DMS153 (cell line): ENCODE measurements around the gene CDC42BPA.
"Not testable (repeated sequence)": the region's sequence is repeated elsewhere in the genome, so short reads cannot be mapped to it uniquely, and the experiment has no call there.

Source experiments
- DNase-seq: peaks from one replicate; lab custom pipeline; 2025; lab: John Stamatoyannopoulos, UW

CDC42BPA gene

GRCh38 chr1:227192163-227192562 lies 126.1 kb downstream of the CDC42BPA start:
- DNase-seq, result no peak

DNA sequence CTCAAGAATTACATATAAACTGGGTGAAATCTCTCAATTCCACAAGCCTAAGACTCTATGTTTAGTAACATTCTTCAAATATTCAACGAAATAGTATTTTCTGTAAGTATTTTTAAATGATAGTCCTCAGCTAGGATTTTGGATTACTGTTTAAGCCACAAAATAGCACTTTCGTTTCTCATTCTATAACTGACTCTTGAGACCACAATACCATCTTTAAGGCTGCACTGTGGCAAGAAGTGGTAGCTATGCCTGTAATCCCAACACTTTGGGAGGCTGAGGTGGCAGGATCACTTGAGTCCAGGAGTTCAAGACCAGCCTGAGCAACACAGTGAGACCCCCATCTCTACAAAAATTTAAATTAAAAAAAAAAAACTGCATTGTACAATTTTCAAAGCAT lies 126.7 kb downstream of the CDC42BPA start:
- no peak for DNase-seq

GRCh38 chr1:227190321-227190720 lies 128.0 kb downstream of the CDC42BPA start:
- DNase-seq, result no peak

DNA sequence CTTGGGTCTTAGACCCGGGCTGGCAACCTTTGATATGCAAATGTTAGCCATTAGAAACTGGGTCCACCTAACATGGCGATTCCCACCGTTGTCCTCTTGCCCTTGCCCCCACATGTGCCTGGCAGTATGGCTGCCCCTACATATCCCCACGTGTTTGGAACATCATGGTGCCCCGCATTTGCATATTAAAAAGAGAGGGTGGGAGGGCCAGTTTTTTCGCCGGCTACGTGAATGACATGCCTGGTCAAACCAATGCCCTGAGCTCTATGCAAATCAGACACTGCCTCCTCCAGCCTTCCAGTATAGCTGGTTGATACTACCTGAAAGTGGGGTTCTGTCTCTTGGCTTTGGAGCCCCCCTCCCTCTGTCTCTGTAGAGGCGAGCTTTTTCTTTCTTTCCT lies 133.0 kb downstream of the CDC42BPA start:
- DNase-seq, result no peak

- no peak for DNase-seq
Measured at GRCh38 chr1:227182012-227182411, 136.3 kb downstream of the CDC42BPA start.

- DNase-seq, result no peak
Measured at GRCh38 chr1:227175611-227176010, 142.7 kb downstream of the CDC42BPA start.

GRCh38 chr1:227174164-227174563 lies 144.1 kb downstream of the CDC42BPA start:
- no peak for DNase-seq

DNA sequence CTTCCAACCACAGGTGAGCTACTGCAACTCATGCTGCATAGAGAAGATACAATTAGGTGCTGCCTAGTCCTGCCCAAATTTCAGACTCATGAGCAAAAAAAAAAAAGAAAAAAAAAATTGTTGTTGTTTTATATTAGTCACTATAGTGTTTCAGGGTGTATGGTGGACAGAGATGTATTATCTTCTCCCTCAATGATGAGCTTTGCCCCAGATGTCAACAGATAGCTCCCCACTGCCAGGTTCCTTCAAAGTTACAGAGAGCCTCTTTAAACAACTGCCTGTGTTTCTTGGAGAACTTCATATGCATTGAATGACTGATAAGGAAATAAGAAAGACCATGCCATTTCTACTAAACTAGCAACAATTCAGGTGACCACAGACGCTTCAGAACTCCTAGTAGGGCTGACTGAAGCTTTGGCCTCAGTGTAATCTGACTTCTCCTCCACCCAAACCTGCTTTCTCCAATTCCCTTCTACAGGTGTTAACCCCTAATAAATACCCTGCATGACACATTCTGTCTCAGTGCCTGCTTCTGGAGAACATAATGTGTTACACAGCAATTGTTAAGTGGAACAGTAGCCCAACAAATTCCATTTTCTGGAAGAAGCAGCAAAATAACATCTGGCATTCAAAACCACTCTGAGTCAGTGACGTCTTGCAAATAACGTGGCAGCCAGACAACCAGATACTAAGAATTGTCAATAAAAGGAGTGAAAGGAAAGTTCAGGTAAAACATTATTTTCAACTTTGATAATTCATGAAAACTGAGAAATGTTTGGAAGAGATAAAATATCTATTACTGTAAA lies 147.7 kb downstream of the CDC42BPA start:
- no peak for DNase-seq

DNA sequence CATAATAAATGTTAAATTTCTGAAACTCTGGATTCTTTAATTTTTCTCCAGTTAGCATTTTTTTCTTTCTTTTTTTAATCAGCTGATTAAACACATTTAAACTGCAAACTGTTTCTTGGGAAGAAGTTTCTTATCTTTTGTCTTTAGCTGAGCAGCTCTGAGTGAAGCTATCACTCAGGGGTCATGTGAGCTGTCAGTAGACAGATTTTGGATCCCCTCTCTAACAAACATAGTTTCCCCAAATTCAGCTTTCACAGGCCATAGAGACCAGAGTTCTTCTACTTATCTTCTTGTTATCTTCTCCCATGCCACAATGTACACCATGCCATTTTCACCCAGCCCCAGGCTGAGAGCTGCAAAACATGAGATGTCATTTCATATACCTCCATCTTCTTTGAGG lies 148.9 kb downstream of the CDC42BPA start:
- DNase-seq, result no peak

DNA sequence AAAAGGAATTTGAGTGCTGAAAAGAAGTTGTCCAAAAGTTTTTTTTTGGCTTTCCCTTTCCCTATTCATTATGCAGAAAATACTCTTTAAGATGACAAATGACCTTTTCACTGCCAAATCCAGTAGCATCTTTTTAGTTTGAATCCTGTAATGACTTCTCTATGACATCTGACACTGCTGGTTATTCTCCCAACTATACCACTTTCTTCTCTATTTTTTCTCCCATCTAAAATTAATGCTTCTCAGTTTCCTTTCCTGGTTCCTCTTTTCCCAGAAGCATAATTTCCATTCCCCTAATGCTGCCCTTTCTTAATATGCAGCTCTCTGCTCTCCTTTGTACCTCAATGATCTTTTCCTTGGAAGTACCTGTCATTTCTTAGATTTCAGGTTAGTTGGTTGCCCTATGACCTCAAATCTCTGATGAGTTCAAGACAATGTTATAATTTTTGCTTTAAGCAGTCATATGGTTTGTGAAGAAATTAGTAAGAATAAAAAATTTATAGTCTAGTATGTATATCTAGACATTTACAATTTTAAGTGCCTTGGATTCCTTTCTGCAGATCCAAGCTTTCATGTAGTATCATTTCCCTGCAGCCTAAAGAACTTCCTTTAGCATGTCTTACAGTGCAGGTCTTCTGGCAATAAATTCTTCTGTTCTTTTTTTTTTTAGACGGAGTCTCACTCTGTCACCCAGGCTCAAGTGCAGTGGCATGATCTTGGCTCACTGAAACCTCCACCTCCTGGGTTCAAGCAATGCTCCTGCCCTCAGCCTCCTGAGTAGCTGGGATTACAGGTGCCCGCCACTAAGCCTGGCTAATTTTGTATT lies 150.8 kb downstream of the CDC42BPA start:
- DNase-seq, result no peak

GRCh38 chr1:227166559-227166958 lies 151.7 kb downstream of the CDC42BPA start:
- DNase-seq, result no peak

- no peak for DNase-seq
Measured at GRCh38 chr1:227161470-227161869, 156.8 kb downstream of the CDC42BPA start.

GRCh38 chr1:227156520-227156919 lies 161.8 kb downstream of the CDC42BPA start:
- no peak for DNase-seq

GRCh38 chr1:227155688-227156087 lies 162.6 kb downstream of the CDC42BPA start:
- DNase-seq, result no peak

GRCh38 chr1:227155004-227155403 lies 163.3 kb downstream of the CDC42BPA start:
- DNase-seq, result no peak

DNA sequence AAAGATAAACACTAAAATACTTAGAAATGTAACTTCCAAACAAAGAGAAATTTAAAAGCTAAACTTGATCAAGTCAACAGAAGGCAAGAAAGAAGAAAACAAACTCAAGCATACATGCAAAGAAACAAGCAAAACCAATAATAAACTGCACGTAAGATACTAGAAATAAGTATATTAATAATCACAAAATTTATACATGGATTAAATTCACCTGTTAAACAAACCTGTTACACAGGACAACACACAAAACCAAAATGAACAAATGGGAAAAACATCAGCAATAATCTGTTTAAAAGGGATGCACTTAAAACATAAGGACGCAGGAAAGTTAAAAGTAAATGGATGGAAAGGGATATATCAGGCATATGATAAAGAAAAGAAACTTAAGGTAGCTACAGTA lies 165.8 kb downstream of the CDC42BPA start:
- no peak for DNase-seq

- no peak for DNase-seq
Measured at GRCh38 chr1:227140376-227140775, 177.9 kb downstream of the CDC42BPA start.

DNA sequence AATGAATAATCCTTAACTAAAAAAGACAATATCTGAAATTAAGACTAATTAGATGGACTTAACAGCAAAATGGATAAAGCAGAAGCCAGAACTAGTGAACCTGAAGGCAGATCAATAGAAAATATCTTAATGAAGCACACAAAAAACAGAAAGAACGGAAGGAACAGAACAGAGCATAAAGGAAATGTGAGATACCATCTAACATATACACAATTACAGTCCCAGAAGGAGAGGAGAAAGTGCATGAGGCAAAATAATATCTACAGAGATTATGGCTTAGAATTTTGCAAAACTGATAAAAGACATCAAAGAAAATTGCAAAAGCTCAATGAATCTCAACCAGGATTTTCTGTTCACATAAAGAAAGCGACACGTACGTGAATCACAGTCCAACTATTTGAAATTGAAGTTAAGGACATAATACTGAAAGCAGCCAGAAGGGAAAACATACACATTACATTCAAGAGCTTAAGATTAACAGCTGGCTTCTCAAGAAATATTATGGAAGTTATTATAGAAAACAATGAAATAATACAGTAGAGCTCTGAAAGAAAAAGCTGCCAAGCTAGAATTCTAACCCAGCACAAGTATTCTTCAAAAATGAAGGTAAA lies 182.0 kb downstream of the CDC42BPA start:
- no peak for DNase-seq

DNA sequence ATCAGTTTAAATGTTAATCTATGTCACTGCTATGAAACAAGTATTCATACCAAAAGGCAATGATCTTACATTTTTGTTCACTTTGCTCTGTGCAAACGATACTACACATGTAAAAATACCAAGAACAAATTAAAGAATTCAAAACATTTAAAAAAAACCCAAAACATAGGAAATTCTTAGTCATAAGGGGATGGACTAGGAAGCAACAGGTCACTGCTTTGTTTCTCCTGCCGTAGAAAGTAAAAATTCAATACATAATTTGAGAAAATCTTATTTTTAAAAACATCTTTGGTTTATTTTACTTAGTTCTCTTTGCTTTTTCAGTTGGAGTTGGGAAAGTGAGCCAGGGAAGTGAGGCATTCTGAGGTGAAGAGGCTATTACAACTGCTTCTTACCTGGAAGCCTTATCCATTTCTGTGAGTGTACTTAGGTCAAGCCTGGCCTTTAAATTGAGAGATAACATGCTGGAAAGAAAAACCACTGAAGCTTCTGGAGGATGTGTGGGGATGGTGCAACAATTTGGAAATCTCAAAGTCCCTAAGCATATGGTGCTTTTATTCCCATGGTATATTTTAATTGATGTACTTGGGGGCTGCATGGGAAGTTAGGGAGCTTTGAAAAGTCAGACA lies 183.5 kb downstream of the CDC42BPA start:
- DNase-seq, result no peak

GRCh38 chr1:227132695-227133094 lies 185.6 kb downstream of the CDC42BPA start:
- DNase-seq, result not testable (repeated sequence)

DNA sequence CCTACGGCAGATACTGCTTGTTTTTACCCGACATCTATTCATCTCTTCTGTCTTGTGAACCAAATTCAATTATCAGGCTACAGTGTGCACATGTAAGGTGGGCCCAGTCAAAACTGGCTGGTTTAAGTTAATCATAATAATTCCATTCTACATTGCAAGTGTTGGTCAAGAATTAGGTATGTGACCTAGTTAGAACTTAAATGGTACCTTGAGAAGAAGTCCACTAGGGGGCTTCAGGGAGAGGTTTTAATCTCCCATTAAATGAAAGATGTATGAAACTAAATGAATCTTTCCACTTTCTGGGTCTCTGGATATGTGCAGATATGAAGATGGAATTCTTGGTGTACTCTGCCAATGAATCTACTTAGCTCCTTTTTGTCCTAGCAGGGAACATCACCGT lies 187.1 kb downstream of the CDC42BPA start:
- DNase-seq, result no peak

DNA sequence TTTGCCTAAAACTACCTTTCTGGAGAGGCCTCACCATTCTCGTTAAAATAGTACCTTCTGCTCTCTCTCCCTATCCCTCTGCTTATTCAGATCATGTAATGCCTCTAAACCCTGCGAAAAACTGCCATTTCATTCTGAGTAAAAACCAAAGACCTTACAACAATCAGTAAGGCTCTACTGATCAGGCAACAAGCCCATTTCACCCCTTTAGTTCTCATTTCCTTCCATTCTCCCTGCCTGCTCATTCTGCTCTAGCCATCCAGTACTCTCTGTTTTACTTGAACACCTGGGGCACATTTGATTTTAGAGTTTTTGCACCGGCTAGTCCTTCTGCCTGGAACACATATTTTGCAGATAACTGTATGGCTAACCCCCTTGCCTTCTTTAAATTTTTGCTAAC lies 190.4 kb downstream of the CDC42BPA start:
- no peak for DNase-seq
